Nephron (organoid): ENCODE results near the gene SSH2.

Experiments
- H3K27ac Mint-ChIP-seq, 3 experiments: 2 replicates each; pipeline ENCODE4 v1.8.0; 2020; ENCODE audit warnings: mixed read lengths in 3 of 3, mild to moderate bottlenecking in 2 of 3, moderate library complexity in 1 of 3
- H3K27me3 Mint-ChIP-seq: 2 replicates; pipeline ENCODE4 v1.8.0; 2021; ENCODE audit warnings: low read depth, mild to moderate bottlenecking, moderate library complexity, mixed read lengths
- H3K36me3 Mint-ChIP-seq: 2 replicates; pipeline ENCODE4 v1.8.0; 2020; ENCODE audit warnings: low read depth, mixed read lengths
- H3K4me1 Mint-ChIP-seq: 2 replicates; pipeline ENCODE4 v1.8.0; 2020; ENCODE audit warnings: mixed read lengths
- H3K4me3 Mint-ChIP-seq, 3 experiments: 2 replicates each; pipeline ENCODE4 v1.8.0; 2020; ENCODE audit warnings: mild to moderate bottlenecking in 3 of 3, mixed read lengths in 3 of 3, moderate library complexity in 2 of 3
- H3K9me3 Mint-ChIP-seq: 2 replicates; pipeline ENCODE4 v1.8.0; 2020; ENCODE audit warnings: mixed read lengths
- TF ChIP-seq, protein P1 (sequence below), 3 experiments: fragments of 200-600 bp; sonication (generic); IDR thresholded peaks; one replicate each; pipeline ENCODE4 v1.5.0; 2021; ENCODE audit warnings: antibody characterized with exemption in 3 of 3; ENCODE audit not compliant: unreplicated experiment in 3 of 3

SSH2 gene

DNA sequence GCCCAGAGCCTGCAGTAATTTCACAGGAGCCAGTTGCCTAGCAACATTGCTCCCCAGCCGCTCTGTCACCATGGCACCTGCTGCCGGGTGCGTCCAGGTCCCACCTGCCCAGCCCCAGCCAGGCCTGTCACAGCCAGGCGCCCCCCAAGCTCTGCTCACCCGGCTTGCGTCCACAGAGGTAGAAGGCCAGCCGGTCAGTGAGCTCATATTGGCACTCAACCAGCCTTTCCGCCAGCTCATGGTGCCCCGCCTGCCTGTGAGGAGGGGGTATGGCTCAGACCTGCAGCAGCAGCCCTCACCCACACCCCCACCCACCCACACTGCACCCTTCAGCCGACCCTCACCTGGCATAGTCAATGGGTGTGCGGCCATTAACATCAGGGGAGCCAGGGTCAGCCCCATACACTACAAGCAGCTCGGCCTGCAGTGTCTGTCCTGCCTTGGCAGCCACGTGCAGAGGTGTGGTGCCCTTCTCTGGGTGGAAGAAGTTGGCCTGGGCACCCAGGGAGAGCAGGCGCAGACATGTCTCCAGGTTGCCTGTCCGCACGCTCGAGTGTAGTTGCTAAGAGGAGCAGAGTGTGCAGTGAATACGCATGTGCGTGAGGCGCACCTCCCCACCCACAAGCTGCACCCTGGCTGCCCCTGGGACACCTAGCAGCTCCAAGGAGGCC lies 348.3 kb downstream of the SSH2 start:
- peaks cover 19% of the 10 kb centered on the region for H3K36me3 Mint-ChIP-seq
- H3K27me3 Mint-ChIP-seq, result no peaks in the 10 kb centered on the region
- no peak overlapping the region for H3K27ac Mint-ChIP-seq
- no peak overlapping the region for H3K4me3 Mint-ChIP-seq
- H3K4me1 Mint-ChIP-seq, result peaks cover 26% of the 10 kb centered on the region
- TF ChIP-seq, protein P1, sequence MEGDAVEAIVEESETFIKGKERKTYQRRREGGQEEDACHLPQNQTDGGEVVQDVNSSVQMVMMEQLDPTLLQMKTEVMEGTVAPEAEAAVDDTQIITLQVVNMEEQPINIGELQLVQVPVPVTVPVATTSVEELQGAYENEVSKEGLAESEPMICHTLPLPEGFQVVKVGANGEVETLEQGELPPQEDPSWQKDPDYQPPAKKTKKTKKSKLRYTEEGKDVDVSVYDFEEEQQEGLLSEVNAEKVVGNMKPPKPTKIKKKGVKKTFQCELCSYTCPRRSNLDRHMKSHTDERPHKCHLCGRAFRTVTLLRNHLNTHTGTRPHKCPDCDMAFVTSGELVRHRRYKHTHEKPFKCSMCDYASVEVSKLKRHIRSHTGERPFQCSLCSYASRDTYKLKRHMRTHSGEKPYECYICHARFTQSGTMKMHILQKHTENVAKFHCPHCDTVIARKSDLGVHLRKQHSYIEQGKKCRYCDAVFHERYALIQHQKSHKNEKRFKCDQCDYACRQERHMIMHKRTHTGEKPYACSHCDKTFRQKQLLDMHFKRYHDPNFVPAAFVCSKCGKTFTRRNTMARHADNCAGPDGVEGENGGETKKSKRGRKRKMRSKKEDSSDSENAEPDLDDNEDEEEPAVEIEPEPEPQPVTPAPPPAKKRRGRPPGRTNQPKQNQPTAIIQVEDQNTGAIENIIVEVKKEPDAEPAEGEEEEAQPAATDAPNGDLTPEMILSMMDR (IDR thresholded peaks at IDR 0.05; ENCODE audit: unreplicated experiment in 3 of 3), result no peak
- no peaks in the 10 kb centered on the region for H3K9me3 Mint-ChIP-seq

DNA sequence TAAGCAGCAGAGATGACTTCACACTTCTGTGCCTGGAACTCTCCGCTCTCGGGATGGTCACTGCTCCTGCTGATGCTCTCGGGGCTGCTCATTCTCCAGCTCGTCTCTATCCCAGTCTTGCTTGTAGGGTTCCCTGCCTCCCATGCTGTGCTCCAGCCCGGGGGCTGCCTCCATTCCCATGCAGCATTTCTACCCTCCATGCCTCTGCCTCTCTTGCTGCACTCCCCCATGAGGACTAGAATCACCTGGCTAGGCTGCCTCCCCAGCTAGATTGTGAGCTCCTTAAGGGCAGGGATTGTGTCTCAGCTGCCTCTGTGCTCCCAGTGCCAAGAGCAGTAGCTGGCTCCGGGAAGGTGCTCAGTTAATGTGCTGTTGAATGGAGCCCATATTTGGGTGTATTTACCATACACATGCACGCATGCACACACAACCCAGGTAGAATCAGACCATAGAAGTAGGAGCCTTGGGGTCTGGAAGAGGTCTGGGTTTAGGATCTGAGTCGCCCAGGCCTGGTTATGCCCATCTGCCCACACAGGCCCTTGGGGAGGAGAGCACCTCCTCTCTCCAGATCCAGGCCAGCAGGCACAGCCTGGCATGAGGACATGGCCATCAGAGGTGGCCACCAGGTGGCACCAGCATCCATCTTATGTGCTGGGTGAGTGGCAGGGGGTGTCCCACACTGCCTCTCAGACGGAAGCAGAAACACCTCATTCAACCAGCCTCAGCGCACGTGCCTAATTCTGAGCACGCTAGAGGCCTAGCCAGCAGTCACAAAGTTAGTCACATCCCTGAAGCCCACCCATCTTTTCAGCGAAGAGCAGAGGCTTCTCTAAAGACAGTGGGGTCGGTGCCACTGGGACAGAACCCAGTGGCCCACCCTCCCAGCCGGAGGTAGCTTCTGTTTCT lies 349.9 kb downstream of the SSH2 start:
- Mint-ChIP-seq H3K4me1 (peaks cover 20% of the 10 kb centered on the region), H3K4me3 (peak overlapping the region in 1 of 3 experiments; percentile 2), H3K9me3 (no peaks in the 10 kb centered on the region), H3K36me3 (peaks cover 19% of the 10 kb centered on the region), H3K27me3 (no peaks in the 10 kb centered on the region), H3K27ac (no peak overlapping the region)
- TF ChIP-seq, protein P1 (IDR thresholded peaks at IDR 0.05; ENCODE audit: unreplicated experiment in 3 of 3), result peak; percentile 76 to 85 (median 84)

DNA sequence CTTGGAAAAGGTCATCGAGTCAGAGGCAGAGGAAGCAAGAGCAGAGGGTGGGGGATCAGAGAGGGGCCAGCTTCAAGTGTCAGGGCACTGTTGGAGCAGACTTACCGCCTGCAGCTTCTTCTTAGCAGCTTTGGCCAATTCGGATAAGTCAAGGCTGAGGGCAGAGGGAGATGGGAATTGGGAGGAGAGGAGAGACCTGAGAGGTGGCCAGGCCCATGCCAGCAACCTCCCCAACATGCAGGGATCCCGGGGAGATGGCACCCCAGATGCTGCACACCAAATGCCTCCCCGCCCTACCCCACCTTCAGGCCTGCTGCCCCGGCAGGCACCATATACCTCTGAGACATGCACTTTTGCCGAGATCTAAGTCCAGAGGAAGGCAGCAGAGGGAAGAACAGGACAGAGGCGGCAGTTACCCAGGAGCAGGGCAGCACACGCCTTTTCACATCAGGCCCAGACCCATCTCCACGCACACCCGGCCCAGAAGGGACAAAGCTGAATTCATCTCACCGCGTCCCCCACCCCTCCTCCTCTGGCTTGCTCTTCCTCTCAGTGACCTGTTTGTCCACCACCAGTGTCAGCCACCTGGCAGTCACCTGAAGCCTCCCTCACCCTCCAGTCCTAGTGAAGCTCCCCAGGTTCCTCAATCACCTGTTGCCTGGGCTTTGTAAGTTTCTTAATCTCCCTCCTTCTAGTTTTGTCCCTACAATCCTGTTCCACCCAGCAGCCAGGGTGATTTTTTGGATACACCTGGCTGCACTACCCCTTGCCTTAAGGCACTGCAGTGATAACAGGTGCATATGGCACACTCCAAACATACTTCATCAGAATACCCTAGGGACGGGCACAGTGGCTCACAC lies 351.2 kb downstream of the SSH2 start:
- H3K27me3 Mint-ChIP-seq, result no peaks in the 10 kb centered on the region
- peaks cover 12% of the 10 kb centered on the region for H3K4me1 Mint-ChIP-seq
- TF ChIP-seq, protein P1 (IDR thresholded peaks at IDR 0.05; ENCODE audit: unreplicated experiment in 3 of 3), result no peak
- no peak overlapping the region for H3K4me3 Mint-ChIP-seq
- no peak overlapping the region for H3K27ac Mint-ChIP-seq
- H3K36me3 Mint-ChIP-seq, result peaks cover 24% of the 10 kb centered on the region
- H3K9me3 Mint-ChIP-seq, result no peaks in the 10 kb centered on the region

DNA sequence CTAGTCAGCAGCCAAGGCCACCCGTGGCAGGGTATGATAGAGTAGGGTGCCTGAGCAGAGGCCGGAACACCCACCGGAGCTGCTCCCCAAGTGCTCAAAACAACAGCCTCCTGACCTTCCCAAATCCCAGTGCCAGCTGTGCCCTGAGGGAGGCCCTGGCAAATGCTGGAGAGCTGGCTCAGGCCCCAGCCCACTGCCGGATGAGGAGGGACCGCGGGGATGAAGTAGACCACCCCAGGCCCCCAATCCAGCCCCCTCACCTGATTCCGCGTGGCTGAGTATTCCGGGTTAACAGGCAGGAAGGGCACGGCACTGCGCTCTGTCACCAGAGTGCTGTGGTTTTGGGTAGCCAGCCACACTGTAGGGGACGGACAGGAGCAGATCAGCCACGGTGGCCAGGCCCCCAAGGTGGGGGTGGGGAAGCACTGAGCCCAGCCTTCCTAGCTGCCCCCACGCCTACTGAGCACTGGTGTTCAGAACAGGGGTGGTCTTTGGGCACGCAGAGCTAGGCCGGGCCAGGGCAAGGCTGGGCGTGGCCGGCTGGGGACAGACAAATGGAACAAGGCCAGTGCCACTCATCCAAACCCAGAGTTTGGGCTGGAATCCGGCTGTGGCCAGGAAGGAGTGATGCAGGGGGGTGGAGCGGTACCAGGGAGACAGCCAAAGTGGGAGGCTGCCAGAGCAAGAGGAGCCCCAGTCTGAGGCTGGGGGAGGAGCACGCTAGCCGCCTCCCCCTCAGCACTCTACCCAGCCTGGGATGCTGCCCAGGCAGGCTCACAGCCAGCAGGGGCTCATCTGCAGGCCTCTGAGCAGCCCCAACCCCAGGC lies 352.4 kb downstream of the SSH2 start:
- no peaks in the 10 kb centered on the region for H3K9me3 Mint-ChIP-seq
- TF ChIP-seq, protein P1 (IDR thresholded peaks at IDR 0.05; ENCODE audit: unreplicated experiment in 3 of 3), result no peak
- no peaks in the 10 kb centered on the region for H3K27me3 Mint-ChIP-seq
- H3K4me3 Mint-ChIP-seq, result no peak overlapping the region
- H3K4me1 Mint-ChIP-seq, result peaks cover 19% of the 10 kb centered on the region
- H3K36me3 Mint-ChIP-seq, result peaks cover 24% of the 10 kb centered on the region
- no peak overlapping the region for H3K27ac Mint-ChIP-seq

DNA sequence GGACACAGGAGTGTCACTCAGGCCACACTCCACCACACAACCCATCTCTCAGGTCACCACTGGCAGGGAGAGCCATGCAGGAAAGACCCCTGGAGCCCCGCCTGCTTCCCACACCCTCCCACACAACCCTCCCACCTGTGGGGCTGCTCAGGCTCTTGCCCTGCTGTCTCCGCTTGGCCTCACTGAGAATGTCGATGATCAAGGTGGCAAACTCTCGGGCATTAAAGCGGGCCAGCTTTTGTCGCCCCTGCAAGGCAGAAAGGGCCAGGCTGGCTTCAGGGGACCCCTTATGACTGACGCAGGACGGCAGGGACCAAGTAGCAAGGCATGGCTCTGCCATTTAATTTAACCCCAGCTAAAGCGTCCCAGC lies 353.0 kb downstream of the SSH2 start:
- Mint-ChIP-seq H3K36me3 (peaks cover 20% of the 10 kb centered on the region), H3K9me3 (no peaks in the 10 kb centered on the region), H3K27ac (no peak overlapping the region), H3K4me3 (no peak overlapping the region), H3K27me3 (no peaks in the 10 kb centered on the region), H3K4me1 (peaks cover 19% of the 10 kb centered on the region)
- TF ChIP-seq, protein P1 (IDR thresholded peaks at IDR 0.05; ENCODE audit: unreplicated experiment in 3 of 3), result no peak
